Activated T-cell treated with anti-CD3 and anti-CD28 coated beads for 4 hours (primary cell): ENCODE measurements around the gene PPP4R2.
A peak's percentile ranks its signal among the peaks of the same experiment; 100 is the strongest.
"Not testable (repeated sequence)": the region's sequence is repeated elsewhere in the genome, so short reads cannot be mapped to it uniquely, and the experiment has no call there.

Experiments
- DNase-seq: peaks from one replicate; pipeline ENCODE4 v3.0.0-alpha.2; 2020

PPP4R2 gene

DNA sequence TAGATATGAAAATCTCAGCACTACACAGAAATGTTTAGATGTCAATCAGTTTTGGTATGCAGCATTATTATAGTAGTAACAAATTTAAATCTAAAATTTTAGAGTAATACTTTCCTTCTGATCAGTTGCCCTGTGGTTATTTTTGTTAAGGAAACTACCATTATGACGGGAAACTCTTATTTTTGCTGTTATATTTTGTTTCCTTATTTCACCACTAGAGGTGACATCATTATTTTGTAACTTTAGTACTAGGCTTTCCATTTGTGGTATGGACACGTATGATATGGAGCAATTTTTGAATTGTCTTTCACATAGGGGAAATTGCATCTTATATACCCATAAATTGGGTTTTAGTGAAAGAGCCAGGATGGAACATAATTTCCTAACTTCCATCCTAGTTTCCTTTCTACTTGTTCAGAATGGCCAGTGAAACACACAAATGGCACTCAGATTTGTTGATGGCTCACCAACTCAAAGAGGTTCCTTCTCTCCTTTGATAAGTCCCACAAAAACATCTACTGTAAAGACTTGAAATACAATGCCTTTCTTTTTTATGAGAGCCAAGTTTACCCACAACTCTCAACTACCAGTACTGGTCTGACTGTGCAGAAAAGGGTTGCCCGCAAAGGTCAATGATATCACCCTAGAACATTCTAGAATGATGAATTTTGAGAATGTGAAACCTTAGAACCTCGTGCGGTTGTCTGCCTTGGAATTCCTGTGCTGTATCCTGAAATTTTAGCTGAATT lies 19.4 kb upstream of the PPP4R2 start:
- no peak for DNase-seq

GRCh38 chr3:72982609-72983366 lies 13.8 kb upstream of the PPP4R2 start:
- no peak for DNase-seq

GRCh38 chr3:72985576-72985975 lies 11.0 kb upstream of the PPP4R2 start:
- no peak for DNase-seq

DNA sequence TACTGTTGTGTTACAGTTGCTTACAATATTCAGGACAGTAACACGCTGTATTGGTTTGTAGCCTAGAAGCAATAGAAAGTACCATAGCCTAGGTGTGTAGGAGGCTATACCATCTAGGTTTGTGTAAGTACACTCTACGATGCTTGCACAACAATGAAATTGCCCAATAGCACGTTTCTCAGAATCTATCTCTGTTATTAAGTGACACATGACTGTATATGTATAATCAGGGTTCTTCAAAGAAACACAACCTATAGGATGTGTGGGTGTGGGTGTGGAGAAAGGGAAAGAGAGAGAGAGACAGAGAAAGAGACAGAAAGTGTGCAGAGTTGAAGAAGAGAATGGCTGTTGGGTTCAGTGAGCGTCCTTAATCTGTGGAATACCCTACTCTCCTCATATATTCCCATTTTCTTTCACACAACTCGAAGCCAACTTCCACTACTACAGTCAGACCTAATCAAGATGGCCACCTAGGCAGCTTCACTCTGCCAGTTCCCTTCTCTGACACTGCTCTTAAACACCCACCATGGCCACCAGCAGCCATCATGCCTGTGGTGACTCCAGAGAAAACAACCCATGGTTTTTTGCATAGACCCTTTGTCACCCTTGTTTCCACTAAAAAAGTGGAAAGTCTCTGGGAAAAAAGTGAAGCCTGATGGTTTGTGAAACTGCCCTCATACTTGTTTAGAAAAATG lies 5.8 kb upstream of the PPP4R2 start:
- DNase-seq: no peak

GRCh38 chr3:72991522-72991921 lies 5.1 kb upstream of the PPP4R2 start:
- DNase-seq: no peak

DNA sequence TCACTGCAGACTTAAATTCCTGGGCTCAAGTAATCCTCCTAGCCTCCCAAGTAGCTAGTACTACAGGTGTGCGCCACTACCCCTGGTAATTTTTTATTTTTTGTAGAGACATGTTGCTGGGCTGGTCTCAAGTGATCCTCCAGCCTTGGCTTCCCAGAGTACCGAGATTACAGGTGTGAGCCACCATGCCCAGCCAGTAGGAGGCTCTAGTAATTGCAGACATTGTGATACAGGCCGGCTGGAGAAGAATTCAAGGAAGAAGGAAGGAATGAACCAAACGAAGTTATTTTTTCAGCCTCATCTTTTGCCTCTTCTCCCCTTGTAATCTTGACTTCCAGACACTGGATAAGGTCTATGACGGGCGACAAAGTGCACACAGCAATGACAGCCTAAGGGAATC lies 3.2 kb upstream of the PPP4R2 start:
- no peak for DNase-seq

DNA sequence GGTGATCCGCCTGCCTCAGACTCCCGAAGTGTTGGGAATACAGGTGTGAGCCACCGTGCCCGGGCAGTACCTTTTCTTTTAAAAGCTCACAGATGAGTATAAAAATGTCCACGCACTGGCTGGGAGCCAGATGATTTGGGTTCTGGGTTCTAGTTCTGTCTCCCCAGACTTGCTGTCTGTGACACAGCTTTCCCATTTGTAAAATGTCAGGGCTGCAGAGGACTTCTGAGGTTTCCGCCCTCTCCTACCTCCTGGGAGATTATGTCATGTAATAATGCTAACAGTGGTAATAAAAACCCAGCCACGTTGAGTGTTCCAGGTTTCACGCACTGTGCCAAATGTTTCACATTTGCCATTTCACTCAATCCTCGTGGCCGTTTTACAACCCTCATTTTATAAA lies 1.3 kb upstream of the PPP4R2 start:
- no peak for DNase-seq

DNA sequence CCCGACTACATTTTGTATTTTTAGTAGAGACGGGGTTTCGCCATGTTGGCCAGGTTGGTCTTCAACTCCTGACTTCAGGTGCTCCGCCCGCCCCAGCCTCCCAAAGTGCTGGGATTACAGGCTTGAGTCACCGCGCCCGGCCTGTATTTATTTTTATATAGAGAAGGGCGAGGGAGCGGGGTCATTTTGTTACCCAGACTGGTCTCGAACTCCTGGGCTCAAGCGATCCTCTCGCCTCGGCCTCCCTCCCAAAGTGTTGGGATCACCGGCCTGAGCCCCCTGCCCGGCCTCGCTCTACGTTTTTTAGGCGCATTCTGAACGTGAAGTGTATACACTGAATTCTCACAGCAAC lies 514 bp upstream of the PPP4R2 start:
- no peak for DNase-seq

GRCh38 chr3:72997421-72997961 lies 880 bp downstream of the PPP4R2 start:
- DNase-seq: peak; percentile 21

- DNase-seq: no peak
Measured at GRCh38 chr3:72998466-72998865, 1.9 kb downstream of the PPP4R2 start.

- DNase-seq: no peak
Measured at GRCh38 chr3:72999951-73000350, 3.3 kb downstream of the PPP4R2 start.

GRCh38 chr3:73003050-73003449 lies 6.4 kb downstream of the PPP4R2 start:
- not testable (repeated sequence) for DNase-seq

DNA sequence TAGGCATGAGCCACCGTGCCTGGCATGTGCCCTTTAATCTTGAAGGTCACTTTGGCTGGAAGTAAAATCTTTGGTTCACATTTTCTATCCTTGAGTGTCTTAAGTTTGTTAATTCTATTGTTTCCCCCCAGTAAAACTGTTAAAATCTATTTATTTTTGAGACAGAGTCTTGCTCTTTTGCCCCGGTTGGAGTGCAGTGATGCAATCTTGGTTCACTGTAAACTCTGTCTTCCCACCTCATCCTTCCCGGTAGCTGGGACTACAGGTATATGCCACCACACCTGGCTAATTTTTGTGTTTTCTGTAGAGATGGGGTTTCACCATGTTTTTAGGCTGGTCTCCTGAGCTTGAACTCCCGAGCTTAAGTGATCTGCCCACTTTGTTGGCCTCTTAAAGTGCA lies 7.7 kb downstream of the PPP4R2 start:
- no peak for DNase-seq

DNA sequence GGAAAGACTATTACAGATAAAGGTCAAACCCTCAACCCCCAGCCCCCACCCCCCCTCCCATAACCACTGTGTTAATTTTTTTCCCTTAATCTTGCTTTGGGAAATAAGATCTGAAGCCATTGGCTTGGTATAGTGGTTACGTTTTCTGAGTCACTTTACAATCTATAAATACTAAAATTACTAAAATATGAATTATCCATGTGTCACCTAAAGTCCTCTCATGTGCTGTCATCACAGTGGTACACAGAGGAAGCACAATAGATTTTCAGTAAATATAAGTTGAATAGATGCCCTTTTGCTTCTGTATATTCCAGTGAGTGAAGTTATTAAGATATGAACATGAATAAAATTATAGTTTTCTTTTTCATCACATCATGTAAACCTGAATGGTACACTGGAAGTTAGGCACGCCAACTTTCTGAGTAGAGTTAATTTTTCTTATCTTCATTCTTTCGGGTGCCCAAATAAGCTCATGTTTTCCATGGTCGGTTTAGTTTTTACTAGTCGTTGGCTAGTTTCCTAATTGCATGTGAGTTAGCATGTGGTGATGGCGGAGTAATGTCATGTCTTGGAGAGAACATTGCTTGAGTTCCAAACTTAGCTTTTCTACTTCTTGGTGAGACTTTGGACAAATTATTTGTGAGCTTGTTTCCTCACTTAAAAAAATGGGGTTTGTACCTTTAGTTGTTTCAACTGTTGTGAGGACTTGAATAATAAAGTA lies 11.5 kb downstream of the PPP4R2 start:
- no peak for DNase-seq

DNA sequence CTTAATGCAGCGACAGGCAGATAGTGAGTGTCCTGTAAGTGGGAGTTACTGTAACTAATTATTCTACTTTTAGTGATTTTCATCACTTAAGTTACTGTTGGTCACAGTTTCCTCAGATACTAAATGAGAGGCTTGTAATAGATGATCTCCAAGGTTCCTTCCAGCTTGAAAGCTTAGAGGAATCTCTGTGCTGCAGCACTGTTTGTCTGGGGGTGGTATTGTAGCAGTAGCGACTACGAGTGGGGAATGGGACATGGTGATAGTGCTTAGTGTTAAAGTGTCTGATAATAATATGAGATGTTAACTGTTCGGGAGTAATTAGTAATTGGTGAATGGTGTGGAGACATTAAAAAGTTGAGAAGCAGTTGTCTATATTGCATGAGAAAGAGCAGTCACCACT lies 12.4 kb downstream of the PPP4R2 start:
- DNase-seq: no peak

- no peak for DNase-seq
Measured at GRCh38 chr3:73009750-73010149, 13.1 kb downstream of the PPP4R2 start.

- no peak for DNase-seq
Measured at GRCh38 chr3:73010158-73010557, 13.5 kb downstream of the PPP4R2 start.

- no peak for DNase-seq
Measured at GRCh38 chr3:73018298-73018697, 21.7 kb downstream of the PPP4R2 start.

GRCh38 chr3:73018790-73019441 lies 22.3 kb downstream of the PPP4R2 start:
- DNase-seq: no peak

GRCh38 chr3:73021301-73021835 lies 24.8 kb downstream of the PPP4R2 start:
- DNase-seq: no peak

- DNase-seq: no peak
Measured at GRCh38 chr3:73024836-73025235, 28.2 kb downstream of the PPP4R2 start.

DNA sequence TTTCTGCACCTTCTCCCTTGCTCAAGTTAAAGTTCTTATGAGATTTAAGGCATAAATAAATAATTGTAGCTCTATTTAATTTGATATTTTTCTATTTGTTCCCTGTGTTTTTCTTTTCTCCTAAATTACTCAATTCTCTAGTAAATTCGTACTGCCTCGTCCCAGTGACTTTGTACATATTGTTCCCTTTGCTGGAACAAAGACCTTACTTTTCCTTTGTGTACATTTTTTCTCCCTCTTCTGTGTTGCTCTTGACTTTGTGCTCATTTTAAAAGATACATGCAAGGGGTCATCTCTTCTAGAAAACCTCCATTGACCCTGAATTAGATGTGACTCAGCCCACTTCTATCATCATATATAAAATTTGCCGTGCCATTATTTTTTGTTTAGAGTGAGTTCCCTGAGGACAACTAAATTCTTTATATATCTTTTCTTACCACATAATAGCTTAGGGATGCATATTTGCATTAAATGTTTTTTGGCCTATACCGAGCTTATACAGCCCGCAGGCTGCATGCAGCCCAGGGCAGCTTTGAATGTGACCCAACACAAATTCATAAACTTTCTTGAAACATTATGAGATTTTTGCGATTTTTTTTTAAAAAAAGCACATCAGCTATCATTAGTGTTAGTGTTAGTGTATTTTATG lies 29.6 kb downstream of the PPP4R2 start:
- no peak for DNase-seq
